HepG2 (cell line): ENCODE results near the gene GRIK4.

ENCODE experiments used
- CHD2 ChIP-seq: IDR thresholded peaks from 2 replicates; pipeline ENCODE4 v1.6.1; 2011; ENCODE audit warnings: low read depth, low read length, improper control_type of control experiment
- CHD4 ChIP-seq: fragments of 200-600 bp; sonication (generic); IDR thresholded peaks from 2 replicates; pipeline ENCODE4 v1.7.0; 2017; ENCODE audit warnings: mild to moderate bottlenecking, low read length, borderline replicate concordance
- DMAP1 ChIP-seq: IDR thresholded peaks from 2 replicates; pipeline ENCODE4 v1.6.1; 2016
- DNMT1 ChIP-seq: sonication (generic); formaldehyde crosslinking; IDR thresholded peaks from 2 replicates; pipeline ENCODE4 v1.5.1; 2020; ENCODE audit warnings: mild to moderate bottlenecking, missing genetic modification reagents
- GZF1 ChIP-seq: sonication (generic); formaldehyde crosslinking; IDR thresholded peaks from 2 replicates; pipeline ENCODE4 v1.5.1; 2020; ENCODE audit warnings: mild to moderate bottlenecking, missing genetic modification reagents
- JUNB ChIP-seq: sonication (generic); formaldehyde crosslinking; IDR thresholded peaks from 2 replicates; pipeline ENCODE4 v1.8.0; 2022; ENCODE audit warnings: missing genetic modification reagents, mild to moderate bottlenecking, borderline replicate concordance
- JUND ChIP-seq: sonication (generic); formaldehyde crosslinking; IDR thresholded peaks from 2 replicates; pipeline ENCODE4 v1.8.0; 2022; ENCODE audit warnings: mild to moderate bottlenecking, missing genetic modification reagents
- MTA1 ChIP-seq: sonication (generic); formaldehyde crosslinking; IDR thresholded peaks from 2 replicates; pipeline ENCODE4 v1.4.0; 2020; ENCODE audit warnings: missing genetic modification reagents, mild to moderate bottlenecking, borderline replicate concordance
- RBFOX2 ChIP-seq: fragments of 200-400 bp; formaldehyde crosslinking; IDR thresholded peaks from 2 replicates; pipeline ENCODE4 v1.6.1; 2017; ENCODE audit warnings: low read depth, mild to moderate bottlenecking, low read length
- RCOR2 ChIP-seq: IDR thresholded peaks from 2 replicates; pipeline ENCODE4 v1.6.1; 2016; ENCODE audit warnings: missing biosample characterization, missing genetic modification reagents
- ZKSCAN1 ChIP-seq: fragments of 150-350 bp; IDR thresholded peaks from 2 replicates; pipeline ENCODE4 v1.6.1; 2014; ENCODE audit warnings: low read length
- TF ChIP-seq, protein P1 (sequence below): sonication (generic); formaldehyde crosslinking; IDR thresholded peaks from 2 replicates; pipeline ENCODE4 v1.5.0; 2020; ENCODE audit warnings: mild to moderate bottlenecking, missing genetic modification reagents, moderate library complexity
- TF ChIP-seq, protein P2 (sequence below): IDR thresholded peaks from 2 replicates; pipeline ENCODE4 v1.6.1; 2016; ENCODE audit warnings: low read depth
- TF ChIP-seq, protein P3 (sequence below): sonication (generic); formaldehyde crosslinking; IDR thresholded peaks from 2 replicates; pipeline ENCODE4 v1.8.1; 2022; ENCODE audit warnings: mild to moderate bottlenecking, missing genetic modification reagents

DNA sequence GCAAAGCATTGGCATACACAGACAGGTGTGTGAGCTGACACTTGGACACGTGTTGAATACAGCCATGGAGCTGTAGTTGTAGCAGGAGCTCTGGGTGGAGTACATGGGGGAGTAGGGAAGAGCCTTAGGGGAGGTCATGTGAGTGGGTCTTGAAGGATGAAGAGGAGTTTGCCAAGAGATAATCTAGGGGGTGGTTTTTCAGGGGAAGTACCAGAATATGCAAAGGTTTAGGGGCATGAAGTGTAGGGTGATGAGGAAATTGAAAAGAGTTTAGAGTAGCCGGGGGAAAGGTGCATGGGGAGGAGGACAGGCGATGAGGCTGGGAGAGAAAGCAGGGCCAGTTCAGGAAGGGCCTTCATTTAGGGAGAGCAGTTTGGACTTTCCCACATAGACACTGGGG, 74.5 kb downstream of the GRIK4 start:
- TF ChIP-seq, protein P1, sequence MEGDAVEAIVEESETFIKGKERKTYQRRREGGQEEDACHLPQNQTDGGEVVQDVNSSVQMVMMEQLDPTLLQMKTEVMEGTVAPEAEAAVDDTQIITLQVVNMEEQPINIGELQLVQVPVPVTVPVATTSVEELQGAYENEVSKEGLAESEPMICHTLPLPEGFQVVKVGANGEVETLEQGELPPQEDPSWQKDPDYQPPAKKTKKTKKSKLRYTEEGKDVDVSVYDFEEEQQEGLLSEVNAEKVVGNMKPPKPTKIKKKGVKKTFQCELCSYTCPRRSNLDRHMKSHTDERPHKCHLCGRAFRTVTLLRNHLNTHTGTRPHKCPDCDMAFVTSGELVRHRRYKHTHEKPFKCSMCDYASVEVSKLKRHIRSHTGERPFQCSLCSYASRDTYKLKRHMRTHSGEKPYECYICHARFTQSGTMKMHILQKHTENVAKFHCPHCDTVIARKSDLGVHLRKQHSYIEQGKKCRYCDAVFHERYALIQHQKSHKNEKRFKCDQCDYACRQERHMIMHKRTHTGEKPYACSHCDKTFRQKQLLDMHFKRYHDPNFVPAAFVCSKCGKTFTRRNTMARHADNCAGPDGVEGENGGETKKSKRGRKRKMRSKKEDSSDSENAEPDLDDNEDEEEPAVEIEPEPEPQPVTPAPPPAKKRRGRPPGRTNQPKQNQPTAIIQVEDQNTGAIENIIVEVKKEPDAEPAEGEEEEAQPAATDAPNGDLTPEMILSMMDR (CRISPR knock-in tag), result no peak
- TF ChIP-seq DNMT1 (CRISPR knock-in tag), result no peak
- TF ChIP-seq DMAP1 (CRISPR knock-in tag), result no peak
- TF ChIP-seq, protein P2, sequence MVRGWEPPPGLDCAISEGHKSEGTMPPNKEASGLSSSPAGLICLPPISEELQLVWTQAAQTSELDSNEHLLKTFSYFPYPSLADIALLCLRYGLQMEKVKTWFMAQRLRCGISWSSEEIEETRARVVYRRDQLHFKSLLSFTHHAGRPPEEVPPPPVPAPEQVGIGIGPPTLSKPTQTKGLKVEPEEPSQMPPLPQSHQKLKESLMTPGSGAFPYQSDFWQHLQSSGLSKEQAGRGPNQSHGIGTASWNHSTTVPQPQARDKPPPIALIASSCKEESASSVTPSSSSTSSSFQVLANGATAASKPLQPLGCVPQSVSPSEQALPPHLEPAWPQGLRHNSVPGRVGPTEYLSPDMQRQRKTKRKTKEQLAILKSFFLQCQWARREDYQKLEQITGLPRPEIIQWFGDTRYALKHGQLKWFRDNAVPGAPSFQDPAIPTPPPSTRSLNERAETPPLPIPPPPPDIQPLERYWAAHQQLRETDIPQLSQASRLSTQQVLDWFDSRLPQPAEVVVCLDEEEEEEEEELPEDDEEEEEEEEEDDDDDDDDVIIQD (CRISPR knock-in tag), result no peak
- TF ChIP-seq JUND (CRISPR knock-in tag), result no peak
- no peak for TF ChIP-seq MTA1 (CRISPR knock-in tag)
- TF ChIP-seq JUNB, result no peak
- TF ChIP-seq CHD4, result no peak
- TF ChIP-seq RBFOX2, result no peak
- no peak for TF ChIP-seq CHD2
- no peak for TF ChIP-seq RCOR2 (CRISPR knock-in tag)
- TF ChIP-seq, protein P3, sequence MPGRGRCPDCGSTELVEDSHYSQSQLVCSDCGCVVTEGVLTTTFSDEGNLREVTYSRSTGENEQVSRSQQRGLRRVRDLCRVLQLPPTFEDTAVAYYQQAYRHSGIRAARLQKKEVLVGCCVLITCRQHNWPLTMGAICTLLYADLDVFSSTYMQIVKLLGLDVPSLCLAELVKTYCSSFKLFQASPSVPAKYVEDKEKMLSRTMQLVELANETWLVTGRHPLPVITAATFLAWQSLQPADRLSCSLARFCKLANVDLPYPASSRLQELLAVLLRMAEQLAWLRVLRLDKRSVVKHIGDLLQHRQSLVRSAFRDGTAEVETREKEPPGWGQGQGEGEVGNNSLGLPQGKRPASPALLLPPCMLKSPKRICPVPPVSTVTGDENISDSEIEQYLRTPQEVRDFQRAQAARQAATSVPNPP (CRISPR knock-in tag), result no peak
- TF ChIP-seq GZF1, result no peak
- no peak for TF ChIP-seq ZKSCAN1
